DMS153 treated with DMSO at 0.1 percent for 48 hours (cell line): ENCODE results near the gene CAT.
"Not testable (repeated sequence)": the region's sequence is repeated elsewhere in the genome, so short reads cannot be mapped to it uniquely, and the experiment has no call there.

ENCODE experiments used
- DNase-seq: peaks from one replicate; lab custom pipeline; 2025; ENCODE audit not compliant: unreplicated experiment; lab: John Stamatoyannopoulos, UW

The CAT gene

GRCh38 chr11:34424826-34425225, 13.9 kb upstream of the CAT start:
- DNase-seq: not testable (repeated sequence)

DNA sequence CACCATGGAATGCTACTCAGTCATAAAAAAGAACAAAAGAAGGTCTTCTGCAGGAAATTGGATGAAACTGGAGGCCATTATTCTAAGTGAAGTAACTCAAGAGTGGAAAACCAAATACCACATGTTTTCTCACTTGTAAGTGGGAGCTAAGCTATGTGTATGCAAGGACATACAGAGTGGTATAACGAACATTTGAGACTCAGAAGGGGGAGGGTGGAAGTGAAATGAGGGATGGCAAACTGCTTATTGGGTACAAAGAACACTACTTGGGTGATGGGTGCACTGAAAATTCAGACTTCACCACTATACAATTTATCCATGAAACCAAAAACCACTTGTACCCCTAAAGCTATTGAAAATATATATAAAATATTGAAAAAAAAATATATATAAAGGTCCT, 13.4 kb upstream of the CAT start:
- DNase-seq: no peak

- DNase-seq: no peak
These were observed 12.9 kb upstream of the CAT start for GRCh38 chr11:34425867-34426266.

- no peak for DNase-seq
These were observed 12.0 kb upstream of the CAT start for GRCh38 chr11:34426766-34427185.

DNA sequence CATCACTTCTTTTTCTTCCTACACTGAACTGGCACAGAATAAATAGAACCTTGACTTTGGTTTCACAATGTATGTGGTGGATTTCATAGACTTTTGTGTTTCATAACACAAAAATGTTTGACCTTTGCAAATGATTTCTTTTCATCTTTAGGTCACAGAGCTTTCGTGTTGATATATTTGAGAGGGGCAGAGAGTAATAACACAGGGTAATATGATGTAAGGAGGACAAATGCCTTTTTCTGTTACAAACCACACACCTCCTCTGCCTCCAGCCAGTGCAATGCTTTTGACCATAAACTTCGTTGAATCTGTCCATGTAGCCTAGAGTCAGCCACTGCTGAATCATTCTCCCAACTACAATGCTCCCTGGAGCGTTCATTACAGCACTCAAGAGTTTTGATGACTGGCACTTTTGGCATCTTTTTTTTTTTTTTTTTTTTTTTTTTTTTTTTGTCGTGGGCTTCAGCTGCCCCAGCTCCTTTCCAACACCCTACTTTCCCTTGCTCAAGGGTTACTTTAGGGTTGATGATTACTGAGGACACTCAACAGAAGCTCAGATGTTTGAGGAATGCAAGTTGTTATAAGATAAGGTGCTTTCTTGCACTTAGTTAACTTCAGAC, 11.4 kb upstream of the CAT start:
- no peak for DNase-seq

- DNase-seq: no peak
These were observed 6.8 kb upstream of the CAT start for GRCh38 chr11:34431979-34432378.

GRCh38 chr11:34432822-34433221, 5.9 kb upstream of the CAT start:
- no peak for DNase-seq

GRCh38 chr11:34433899-34434298, 4.8 kb upstream of the CAT start:
- no peak for DNase-seq

DNA sequence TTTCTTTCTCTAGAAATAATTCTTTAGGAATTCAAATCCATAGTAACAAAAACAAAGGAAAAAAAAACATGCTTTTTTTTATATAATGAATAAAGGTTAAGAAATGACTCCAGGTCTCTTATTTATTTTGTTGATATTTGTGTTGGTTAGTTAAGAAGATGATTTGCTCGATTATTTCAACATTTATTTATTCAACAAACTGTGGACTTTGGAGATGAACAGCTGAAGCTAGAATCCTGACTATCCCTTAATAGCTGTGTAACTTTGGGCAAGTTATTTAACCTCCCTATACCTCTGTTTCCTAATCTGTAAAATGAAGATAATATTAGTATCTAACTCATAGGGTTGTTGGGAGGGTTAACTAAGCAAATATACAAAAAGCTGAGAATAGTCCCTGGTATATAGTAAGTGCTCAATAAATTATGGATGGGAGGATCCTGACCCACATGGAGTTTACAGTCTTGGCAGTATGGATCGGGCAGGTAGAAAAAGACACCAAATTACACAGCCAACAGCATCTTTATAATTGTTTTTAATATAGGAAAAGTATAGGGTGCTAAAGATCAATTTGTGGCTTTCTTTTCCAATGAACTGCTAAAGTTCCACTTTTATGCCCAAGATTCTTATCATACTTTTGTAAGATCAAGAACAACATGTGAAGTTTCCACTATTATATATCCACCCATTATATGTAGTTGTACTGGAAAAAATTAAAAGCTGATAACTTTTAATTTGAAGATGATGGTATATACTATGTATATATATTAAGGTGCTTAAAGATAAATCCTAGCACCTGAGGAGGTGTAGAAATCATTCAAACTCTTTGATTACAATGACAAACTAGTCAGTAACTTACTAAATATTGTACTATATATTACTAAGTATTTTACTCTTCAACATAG, 1.3 kb upstream of the CAT start:
- DNase-seq: no peak

- no peak for DNase-seq
These were observed 970 bp downstream of the CAT start for GRCh38 chr11:34439610-34440198.

DNA sequence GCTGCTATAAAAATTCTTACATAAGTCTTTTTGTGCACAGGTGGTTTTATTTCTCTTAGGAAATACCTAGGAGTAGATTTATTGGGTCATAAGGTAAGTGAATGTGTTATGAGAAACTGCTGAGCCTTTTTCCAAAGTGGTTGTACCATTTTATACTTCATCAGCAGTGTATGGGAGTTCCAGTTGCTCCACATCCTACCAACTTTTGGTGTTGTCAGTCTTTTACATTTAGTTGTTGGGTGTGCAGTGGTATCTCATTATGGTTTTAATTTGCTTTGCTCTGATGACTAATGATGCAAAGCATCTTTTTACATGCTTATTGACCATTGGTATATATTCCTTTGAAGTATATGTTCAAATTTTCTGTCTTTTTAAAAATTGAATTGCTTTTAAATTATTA, 3.1 kb downstream of the CAT start:
- DNase-seq: no peak

DNA sequence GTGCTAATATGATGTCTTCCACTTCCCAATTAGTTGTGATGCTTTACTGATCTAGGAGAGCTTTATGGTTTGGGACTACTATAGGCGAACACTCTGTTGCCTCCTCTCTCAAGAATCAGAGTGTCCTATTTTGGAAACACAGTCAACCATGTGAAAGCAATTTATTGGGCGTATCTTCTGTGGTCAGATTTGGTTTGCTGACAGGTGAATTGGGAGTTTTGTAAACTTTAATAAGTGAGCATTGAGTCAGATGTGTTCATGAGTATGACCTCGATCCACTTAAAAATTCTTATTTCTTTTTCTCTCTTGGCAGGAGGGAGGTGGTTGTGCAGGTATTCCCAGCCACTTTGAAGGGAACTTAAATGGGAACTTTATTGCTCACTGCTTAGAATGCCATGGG, 4.4 kb downstream of the CAT start:
- DNase-seq: no peak

- DNase-seq: no peak
These were observed 5.7 kb downstream of the CAT start for GRCh38 chr11:34444428-34444827.

- no peak for DNase-seq
These were observed 7.2 kb downstream of the CAT start for GRCh38 chr11:34445956-34446355.

- no peak for DNase-seq
These were observed 7.7 kb downstream of the CAT start for GRCh38 chr11:34446386-34446785.

DNA sequence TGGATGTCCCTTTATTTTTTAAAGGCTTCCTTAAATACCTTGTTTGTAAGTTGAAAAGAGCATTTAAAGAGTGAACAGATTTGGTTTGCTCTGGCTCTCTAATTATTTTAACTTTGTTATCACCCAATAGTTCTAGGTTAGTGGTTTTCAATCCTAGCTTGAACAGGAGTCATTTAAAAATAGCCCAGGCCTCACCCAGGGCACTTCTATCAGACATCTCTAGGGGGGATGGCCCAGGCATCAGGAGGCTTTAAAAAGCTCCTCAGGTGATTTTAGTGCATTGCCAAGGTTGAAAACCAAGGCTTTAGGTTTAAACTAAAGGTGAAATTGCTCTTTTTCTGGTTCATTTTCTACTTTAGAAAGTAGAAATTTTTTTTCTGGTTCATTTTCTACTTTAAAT, 8.3 kb downstream of the CAT start:
- no peak for DNase-seq

GRCh38 chr11:34448223-34448994, 9.7 kb downstream of the CAT start:
- no peak for DNase-seq

DNA sequence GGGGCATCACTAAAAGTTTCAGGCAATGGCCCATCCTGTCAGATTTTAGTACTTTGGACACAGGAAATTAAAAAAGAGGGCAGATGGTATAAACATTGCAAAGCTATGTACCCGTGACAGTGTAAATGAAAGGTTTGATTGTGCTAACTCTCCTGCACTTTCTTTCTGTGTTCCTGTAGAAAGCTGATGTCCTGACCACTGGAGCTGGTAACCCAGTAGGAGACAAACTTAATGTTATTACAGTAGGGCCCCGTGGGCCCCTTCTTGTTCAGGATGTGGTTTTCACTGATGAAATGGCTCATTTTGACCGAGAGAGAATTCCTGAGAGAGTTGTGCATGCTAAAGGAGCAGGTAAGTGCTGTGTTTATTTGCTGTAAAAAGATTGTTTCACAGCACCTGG, 10.3 kb downstream of the CAT start:
- no peak for DNase-seq

DNA sequence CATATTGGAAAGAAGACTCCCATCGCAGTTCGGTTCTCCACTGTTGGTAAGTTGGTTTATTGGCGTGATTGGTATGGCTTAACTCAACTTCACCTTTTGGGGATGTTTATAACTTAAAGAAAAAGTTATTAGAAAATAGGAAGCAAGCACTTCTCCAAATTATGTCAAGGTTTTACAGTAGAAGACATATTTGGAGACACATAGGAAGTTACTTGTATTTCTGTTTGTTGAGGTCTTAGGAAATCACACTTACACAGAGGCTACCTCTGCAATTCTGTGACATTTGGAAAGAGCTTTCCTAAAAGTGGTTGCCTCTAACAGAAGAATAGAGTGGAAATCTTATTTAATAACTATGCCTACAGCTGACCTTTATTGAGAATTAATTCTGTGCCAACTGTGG, 12.3 kb downstream of the CAT start:
- DNase-seq: no peak

DNA sequence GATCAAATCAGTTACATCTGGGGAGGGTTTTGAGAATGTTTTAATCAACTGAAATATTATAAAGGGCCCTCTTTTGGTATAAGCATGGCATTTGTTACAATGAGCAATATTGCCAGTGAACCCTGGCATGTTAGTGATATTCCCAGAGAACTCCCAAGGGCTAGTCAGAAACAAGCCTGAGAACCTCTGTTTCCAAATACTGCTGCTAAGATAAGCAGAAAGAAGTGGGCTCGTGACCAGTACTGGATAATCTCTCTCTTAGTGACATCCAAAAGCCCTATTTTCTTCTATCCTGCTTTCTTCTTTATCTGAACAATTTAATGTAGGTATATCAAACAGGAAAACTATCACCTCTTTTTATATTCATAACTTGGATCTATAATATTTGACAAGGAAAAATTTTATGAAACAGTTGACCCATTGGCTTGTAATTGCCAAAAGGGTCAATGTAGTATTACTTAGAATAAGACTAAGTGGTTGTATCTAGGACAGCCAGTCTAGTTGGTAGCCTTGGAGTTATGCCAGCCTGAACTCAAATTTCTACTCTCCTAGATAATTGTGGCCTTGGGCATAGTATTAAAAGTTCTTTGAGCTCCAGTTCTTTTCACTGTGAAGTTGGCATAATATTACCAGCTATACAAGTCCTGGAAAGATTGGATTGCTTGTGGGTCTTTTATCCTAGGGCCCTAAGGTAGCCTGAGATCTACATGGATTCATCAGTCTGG, 15.7 kb downstream of the CAT start:
- DNase-seq: no peak

GRCh38 chr11:34457607-34458006, 18.9 kb downstream of the CAT start:
- DNase-seq: no peak
